Stimulated activated CD4-positive, alpha-beta T cell treated with anti-CD3 and anti-CD28 coated beads, Interleukin-15, amount 100 ng/mL, for 1 hour (primary cell): Measurements from ENCODE around the gene STOM.

Experiments used
- DNase-seq, 2 donors: peaks; one replicate each; pipeline ENCODE4 v3.0.0-alpha.2; 2020; ENCODE audit warnings: low read depth in 1 of 2, low spot score in 1 of 2

The STOM gene

DNA sequence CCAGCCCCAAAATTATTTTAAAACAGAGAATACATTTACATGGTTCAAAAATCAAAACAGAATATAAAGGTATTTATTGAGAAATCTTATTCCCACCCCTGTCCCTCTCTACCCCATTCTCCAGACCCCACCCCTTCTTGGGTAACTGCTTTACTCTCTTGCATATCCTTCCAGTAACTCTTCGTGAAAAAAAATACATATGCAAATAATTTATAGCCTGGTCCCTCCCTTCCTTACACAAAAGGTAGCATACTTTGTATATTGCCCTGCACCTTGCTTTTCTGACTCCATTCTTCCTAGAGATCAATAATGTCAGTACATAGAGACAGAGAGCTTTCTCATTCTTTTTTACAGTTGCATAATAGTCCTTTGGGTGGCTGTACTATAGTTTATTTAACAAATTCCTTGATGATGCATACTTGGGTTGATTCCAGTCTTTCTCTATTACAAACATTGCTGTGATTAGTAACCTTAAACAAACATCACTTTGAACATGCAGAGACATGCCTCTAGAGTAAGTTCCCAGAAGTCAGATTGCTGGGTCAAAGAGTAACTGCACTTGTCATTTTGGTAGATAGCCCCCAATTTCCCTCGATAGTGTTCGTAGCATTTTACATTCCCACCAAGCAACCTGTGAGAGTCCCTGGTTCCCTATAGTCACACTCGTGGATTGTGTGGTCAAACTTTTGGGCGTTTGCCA, 47.9 kb downstream of the STOM start:
- no peak for DNase-seq

DNA sequence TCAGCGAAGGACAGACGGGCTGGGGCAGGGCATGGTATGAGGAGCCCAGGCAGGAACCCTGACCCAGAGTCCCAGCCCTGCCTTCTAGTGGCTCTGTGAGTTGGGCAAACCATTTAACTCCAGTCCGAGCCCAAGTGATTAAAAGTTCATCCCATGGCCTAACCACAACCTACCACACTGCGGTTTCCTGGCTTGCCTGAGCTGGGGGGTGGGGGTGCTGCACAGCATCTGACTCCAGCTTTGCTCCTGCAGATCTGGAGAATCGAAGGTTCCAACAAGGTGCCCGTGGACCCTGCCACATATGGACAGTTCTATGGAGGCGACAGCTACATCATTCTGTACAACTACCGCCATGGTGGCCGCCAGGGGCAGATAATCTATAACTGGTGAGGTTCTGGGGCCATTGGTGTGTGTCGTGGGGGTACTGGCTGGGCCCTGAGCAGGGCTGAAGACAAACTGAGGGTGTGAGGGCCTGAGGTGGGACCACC, 49.0 kb downstream of the STOM start:
- DNase-seq: no peak

DNA sequence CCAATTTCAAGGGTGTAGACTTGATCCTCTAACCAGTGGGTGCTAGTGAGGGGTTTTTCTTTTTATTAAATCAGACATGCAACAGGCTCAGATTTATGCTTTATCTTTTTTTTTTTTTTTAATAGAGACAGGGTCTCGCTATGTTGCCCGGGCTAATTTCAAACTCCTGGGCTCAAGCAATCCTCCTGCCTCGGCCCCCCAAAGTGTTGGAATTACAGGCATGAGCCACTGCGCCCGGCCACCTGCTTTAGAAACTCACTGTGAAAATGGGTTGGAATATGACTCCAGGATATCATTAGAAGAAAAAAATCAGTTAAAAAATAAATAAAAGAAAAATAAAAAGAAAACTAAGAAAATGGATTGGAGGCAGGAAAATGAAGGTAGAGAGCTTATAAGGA, 50.7 kb downstream of the STOM start:
- no peak for DNase-seq

DNA sequence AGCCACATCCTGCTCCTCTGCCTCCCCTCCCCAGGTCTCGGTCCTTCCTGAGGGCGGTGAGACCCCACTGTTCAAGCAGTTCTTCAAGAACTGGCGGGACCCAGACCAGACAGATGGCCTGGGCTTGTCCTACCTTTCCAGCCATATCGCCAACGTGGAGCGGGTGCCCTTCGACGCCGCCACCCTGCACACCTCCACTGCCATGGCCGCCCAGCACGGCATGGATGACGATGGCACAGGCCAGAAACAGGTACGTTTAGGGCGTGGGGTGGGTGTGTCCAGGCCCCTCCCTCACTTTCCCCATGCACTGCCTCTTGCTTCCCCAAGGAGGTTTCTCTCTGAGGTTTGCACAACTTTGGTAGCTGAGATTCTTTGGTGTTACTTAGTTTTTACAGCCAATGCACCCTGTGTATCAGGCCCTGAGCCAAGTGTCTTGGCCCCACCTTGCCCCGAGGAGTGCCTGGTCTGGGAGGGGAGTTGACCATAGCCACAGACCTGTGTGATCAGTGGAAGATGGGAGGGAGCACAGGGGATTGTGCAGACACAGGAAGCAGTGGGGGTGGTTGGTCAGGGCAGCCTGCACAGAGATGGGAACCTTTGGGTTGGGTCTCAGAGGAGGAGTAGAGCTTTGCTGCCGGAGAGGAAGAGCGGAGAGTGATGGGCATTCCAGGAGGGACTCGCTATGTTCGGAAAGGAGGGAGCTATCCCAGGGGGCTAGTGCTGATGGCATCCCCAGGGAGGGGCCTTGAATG, 51.2 kb downstream of the STOM start:
- DNase-seq: no peak

DNA sequence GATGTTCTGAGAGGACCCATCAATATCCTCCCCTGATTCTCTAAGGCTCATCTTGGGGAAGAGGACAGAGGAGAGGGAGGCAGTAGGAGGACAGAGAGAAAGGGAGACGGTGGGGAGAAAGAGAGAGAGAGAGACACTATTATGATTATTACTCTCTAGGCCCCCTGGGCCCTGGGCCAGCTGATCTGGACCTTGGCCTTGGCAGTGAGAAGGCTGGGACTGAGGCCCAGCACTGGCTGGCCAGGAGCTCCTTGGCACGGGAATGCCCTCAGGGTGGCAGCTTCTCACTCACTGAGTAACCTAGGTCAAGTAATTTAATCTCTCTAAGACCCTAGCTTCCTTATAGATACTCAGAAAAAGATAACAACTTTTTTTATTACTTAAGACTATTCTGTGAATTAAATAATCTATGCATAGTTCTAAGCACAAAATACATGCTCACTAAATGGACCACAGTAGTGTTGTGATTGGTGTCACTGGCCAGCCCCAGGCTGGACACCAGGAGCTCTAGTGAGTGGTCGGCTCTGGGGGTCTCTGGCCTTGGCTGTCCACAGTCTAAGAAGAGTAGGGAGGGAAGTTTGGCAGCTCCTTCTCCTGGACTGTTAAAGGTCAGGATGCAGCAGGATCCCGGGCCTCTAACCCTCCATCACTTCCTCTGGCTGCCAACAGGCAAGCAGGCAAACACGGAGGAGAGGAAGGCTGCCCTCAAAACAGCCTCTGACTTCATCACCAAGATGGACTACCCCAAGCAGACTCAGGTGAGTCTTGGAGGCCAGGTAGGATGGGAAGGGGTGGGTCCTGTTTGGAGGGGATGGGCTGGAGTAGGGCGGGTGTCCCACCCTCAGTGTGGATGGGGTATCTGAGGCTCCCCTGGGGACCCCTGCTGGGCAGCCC, 52.1 kb downstream of the STOM start:
- DNase-seq: no peak

DNA sequence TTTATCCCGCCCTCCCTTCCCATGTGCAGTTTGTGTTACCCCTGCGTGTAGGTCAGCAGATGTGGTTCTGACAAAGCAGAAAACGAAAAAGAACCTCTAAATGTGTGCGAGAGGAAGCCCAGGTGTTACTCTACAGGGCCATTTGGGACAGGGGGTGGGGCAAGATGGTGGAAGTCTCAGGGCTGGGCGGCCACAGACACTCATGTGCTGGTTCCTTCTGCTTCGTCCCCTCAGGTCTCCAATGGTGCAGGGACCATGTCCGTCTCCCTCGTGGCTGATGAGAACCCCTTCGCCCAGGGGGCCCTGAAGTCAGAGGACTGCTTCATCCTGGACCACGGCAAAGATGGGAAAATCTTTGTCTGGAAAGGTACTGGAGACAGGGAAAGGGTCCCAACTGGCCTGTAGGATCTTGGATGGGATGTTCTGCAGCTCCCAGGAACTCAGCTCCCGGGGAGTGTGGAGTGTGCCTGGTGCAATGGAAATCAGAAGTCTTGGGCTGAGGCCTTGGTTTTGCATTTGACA, 53.1 kb downstream of the STOM start:
- no peak for DNase-seq

DNA sequence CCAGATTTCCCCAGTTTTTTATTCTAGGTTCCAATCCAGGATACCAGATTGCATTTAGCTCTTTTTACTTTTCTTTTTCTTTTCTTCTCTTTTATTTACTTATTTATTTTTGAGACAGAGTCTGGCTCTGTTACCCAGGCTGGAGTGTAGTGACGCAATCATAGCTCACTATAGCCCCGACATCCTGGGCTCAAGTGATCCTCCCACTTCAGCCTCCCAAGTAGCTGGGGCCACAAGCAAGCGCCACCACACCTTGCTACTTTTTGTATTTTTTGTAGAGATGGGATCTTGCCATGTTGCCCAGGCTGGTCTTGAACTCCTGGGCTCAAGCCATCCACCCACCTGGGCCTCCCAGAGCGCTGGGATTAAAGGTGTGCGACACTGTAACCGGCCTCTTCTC, 53.7 kb downstream of the STOM start:
- no peak for DNase-seq

DNA sequence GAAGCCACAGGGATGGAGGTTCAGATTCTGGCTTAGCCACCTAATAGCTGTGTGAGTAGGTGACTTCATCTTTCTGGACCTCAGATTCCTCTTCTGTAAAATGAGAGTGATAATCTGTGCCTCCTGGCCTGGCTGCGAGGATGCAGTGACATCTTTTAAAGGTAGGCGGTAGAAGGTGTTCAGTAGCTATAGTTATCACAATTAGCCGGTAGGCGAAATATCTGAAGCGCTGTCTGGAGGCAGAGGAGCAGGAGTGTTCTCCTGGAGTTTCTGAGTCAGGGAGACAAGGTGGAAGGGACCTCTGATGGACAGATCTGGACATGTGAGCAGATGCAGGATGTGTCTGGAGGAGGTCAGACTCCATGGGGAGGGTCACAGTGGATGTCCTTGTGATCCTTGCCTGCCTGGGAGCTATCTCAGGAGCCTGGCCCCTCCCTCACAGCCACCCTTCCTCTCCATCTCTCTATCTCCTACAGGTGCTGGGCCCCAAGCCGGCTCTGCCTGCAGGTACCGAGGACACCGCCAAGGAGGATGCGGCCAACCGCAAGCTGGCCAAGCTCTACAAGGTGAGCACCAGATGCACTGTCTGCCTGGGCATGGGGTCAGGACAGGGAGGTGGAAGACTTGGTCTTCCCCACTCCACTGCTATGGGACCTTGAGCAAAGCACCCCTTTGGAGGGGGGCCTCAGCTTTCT, 56.4 kb downstream of the STOM start:
- DNase-seq: no peak

DNA sequence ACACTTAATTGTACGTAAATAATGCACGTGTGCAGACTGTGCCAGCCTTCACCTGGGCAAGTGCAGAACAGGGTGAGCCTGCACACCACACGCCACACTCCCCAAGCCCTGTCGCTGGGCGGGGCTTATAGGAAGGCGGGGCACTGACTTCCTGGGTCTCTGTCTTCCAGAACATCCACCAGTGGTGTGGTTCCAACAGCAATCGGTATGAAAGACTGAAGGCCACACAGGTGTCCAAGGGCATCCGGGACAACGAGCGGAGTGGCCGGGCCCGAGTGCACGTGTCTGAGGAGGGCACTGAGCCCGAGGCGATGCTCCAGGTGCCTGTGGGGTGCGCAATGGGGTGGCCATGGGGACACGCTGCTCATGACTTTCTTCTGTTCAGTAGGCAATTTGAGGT, 57.9 kb downstream of the STOM start:
- DNase-seq: no peak

DNA sequence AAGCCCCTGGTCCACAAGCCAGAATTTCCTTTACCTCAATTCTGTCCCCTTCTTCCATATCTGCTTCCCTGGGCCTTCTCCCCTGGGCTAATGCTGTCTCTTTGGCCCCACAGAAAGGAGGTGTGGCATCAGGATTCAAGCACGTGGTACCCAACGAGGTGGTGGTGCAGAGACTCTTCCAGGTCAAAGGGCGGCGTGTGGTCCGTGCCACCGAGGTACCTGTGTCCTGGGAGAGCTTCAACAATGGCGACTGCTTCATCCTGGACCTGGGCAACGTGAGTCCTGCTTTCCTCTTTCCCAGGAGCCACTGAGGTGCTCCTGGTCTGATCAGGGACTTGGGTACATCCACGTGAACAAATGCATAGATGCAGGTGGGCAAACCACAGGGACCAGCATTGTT, 59.5 kb downstream of the STOM start:
- DNase-seq: no peak

DNA sequence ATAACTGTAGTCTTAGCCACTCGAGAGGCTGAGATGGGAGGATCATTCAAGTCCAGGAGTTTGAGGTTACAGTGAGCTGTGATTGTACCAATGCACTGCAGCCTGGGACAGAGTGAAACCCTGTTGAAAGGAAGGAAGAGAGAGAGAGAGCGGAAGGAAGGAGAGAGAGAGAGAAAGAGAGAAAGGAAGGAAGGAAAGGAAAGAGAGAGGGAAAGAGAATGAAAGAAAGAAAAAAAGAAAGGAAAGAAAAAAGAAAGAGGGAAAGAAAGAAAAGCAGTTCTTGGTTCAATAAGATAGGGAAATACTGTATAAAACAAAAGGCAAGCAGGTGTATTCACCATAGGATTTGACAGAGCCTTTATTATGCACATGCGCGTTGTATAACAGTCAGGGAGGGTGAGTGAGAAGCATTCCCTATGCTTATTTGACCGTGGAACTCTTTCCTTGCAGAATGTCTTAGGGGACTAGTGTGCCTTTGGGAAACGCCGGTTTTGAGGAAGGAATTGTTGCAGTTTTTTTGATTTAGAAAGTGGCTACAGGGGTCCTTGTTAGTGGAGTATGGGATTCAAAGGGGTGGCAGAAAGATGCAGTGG, 60.1 kb downstream of the STOM start:
- DNase-seq: no peak

DNA sequence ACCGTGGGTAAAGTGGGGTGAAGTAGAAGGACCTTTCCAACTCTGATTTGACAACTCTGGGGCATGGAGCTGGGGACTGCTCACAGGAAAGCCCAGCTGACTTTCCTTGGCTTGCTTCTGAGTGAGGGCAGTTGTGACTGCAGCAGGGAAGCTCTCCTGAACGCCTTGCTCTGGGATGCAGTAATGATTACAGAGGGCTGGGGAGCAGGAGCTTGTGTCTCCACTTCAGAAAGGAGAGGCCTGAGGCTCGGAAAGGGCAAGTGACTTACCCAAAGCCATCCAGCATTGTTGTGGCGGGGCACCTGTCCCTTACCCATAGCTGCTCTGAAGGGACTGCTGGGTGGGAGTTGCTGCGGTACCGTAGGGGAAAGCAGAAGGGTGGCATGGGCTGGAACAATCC, 60.9 kb downstream of the STOM start:
- no peak for DNase-seq

DNA sequence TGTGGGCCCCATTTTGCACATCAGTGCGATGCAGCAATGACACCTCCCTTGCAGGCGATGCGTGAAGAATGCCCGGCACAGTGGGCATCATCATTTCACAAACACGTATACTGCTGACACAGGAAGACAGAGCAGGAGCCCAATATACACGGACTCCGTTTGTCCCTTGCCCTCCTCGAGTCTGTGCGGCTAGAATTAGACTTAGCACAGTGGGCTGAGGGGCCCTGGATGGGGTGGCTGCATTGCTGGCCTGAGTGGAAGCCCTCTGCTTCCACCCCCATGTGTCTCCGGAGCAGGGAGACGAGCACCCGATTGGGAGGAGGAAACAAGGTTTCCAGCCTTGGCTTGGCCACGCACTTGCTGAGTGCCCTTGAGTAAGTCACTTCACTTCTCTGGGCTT, 61.3 kb downstream of the STOM start:
- DNase-seq: no peak

DNA sequence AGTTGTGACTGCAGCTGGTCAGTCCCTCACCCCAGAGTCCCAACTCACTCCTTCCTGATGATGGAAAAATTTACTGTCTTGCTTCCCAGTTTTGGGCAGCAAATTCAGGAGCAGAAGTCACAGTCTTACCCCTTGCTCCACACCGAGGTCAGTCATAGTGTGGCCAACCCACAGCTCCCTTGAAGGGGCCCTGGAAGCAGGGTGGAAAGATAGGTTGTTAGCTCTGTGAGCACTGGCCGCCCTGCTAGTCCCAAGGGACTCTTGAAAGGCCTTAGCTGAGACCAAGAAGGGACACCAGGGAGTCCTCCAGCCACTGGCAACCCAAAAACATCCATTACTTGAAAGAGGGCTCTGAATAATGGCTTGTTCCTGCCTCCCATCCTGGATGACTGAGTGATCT, 62.1 kb downstream of the STOM start:
- no peak for DNase-seq

DNA sequence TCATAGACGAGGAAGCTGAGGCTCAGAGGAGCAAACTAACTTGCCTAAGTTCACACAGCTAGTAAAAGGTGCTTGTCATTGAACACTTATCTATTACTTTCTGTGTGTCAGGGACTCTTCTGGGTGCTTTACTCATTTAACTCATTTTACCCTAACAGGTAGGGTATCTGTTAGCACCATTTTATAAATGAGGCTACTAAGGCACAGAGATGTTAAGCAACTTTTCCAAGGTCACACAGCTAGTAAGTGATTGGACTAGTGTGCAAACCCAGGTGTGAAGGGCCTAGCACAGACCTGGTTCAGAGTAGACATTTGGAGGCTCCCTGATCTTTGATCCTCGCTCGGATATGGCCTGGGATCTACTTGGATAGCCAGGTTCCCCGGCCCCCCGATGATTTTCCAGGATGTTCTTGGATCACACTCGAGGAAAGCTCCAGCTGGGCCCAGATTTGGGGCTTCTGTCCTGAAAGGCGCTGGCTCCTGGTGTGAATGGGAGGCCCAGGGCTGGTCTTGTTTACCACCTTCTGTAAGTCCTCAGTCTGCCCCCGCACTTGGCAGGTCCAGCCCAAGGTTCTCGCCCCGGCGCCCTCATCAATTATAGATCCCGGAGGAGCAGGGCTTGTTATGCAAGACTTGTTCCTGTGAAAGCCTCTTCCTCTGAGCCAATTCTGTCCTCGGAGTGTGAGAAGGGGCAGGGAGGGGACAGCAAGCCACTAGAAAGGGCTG, 64.6 kb downstream of the STOM start:
- DNase-seq: no peak

DNA sequence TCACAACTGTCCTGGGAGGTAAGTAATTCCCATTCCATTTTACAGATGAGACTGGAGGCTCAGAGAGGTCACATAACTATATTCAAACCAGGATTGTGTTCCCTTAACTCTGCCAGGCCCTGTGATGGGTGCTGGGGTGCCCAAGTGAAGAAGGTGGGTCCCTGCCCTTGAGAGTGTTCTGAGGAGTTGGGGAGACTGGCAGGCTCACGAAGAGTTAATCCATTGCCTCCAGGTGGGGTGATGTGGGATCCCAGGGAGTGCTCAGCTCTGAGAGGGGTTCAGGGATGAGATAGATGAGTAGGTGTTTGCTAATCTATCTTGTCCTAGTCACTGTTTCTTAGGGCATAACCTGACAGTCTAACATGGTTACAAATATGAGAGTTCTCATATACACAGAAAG, 65.3 kb downstream of the STOM start:
- no peak for DNase-seq

DNA sequence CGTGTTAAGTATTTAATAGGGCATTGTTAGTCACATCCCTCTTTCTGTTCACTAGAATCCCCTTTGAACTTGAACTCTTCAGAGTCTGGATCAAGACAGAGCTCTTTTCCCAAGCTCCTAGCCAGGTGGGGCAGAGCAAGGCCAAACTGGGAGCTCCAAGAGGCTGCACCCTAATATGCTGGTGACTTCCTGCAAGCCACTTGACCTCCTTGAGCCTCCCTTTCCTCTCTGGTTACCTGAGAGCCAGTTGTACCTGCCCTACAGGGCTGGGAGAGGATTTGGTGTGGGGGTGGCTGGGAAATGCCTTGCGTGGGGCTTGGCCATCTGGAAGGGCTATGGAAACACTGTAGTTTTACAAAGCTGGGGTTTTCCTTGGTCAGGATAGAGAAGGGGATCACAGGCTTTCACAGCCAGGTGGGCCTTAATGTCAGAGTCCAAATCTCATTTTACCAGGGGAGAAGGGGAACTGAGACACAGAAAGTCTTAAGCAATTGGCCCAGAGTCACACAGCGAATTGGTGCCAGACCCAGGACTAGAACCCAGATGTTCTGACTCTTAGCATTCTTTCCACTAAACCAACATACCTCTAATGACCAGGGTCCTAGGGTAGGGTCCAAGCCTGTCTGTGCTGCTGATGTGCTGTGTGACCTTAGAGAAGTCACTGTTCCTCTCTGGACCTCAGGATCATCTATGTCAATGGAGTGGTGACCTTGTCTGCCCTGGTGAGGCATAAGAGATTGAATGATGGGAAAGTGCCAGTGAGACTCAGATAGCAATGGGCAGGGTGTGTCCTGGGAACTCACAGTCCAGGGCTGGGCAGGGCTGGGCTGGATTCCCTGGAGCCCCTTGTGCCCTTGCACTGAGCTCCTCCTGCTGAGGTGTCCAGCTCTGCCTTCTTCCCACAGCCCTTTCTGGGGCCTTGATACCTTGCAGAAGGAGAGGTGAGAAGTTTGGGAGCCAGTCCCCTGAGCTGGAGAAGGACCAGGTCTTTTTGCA, 66.3 kb downstream of the STOM start:
- DNase-seq: no peak

DNA sequence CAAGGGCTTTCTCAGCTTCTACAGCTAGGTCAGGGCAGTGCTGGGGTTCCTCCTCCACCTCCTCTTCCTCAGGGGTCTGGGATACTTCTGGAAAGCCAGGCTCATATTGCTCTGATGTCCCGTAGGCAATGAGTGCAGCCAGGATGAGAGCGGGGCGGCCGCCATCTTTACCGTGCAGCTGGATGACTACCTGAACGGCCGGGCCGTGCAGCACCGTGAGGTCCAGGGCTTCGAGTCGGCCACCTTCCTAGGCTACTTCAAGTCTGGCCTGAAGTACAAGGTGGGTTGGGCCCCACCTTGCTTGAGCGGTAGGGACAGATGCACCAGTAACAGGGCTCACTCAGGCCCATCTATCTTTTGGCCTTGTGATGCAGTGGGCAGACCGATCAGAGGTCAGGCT, 67.3 kb downstream of the STOM start:
- DNase-seq: no peak

DNA sequence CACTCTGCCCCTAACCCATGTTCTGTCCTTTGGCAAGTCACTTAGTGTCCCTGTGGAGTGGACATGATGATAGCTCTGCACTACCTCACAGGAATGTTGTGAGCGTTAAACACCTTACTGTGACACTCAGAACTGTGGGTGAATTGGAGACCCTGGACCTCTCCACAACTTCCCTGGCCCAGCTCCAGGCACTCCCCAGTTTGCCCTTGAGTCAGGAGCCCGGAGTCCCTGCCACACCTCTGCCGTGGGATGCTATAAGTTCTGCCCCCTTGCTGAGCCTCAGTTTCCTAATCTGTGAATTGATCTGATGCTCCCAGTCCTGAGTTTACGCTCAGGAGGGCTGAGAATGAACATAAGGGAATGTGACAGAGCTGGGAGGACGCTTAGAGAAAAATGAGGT, 67.7 kb downstream of the STOM start:
- no peak for DNase-seq
